MM.1S (cell line): ENCODE measurements around the gene RABGGTB.

Experiments used
- EZH2 ChIP-seq: fragments of 300-600 bp; sonication (generic); optimal IDR thresholded peaks from 2 replicates; pipeline ENCODE3; 2017; ENCODE audit warnings: low read depth, mild to moderate bottlenecking, antibody characterized with exemption, low read length, mixed read lengths
- EZH2phosphoT487 ChIP-seq: fragments of 300-600 bp; sonication (generic); IDR thresholded peaks from 2 replicates; pipeline ENCODE4 v1.6.1; 2018; ENCODE audit warnings: antibody characterized with exemption, low read length
- TF ChIP-seq, protein P1 (sequence below): fragments of 300-600 bp; sonication (generic); IDR thresholded peaks from 2 replicates; pipeline ENCODE4 v1.5.1; 2016; ENCODE audit warnings: antibody characterized with exemption, low read length, mixed read lengths

DNA sequence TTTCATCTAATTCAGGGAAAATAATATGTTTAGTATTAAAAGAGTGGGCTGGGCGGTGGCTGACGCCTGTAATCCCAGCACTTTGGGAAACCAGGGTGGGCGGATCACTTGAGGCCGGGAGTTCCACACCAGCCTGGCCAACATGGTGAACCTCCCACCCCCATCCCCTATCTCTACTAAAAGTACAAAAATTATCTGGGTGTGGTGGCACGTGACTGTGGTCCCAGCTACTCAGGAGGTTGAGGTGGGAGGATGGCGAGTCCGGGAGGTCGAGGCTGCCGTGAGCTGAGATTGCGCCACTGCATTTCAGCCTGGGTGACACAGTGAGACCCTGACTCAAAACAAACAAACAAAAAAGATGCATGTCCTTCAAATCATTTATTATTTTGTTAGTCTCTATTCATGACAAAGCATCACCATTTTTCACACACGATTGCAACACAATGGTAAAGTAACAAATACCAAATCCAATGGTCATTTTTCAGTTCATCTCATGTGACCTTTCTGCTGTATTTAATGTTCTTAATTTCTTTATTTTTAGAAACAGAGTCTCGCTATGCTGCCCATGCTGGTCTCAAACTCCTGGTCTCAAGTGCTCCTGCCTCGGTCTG is 11.7 kb downstream of the RABGGTB start:
- TF ChIP-seq, protein P1, sequence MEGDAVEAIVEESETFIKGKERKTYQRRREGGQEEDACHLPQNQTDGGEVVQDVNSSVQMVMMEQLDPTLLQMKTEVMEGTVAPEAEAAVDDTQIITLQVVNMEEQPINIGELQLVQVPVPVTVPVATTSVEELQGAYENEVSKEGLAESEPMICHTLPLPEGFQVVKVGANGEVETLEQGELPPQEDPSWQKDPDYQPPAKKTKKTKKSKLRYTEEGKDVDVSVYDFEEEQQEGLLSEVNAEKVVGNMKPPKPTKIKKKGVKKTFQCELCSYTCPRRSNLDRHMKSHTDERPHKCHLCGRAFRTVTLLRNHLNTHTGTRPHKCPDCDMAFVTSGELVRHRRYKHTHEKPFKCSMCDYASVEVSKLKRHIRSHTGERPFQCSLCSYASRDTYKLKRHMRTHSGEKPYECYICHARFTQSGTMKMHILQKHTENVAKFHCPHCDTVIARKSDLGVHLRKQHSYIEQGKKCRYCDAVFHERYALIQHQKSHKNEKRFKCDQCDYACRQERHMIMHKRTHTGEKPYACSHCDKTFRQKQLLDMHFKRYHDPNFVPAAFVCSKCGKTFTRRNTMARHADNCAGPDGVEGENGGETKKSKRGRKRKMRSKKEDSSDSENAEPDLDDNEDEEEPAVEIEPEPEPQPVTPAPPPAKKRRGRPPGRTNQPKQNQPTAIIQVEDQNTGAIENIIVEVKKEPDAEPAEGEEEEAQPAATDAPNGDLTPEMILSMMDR: no peak
- TF ChIP-seq EZH2: no peak
- TF ChIP-seq EZH2phosphoT487: no peak
